ENCODE measurements around the gene LYPD8.

GRCh38 chr1:248699099-248699498 is 56.5 kb downstream of the LYPD8 start:
- TF ChIP-seq ZNF777 (tag by site-specific recombination; IDR thresholded peaks at IDR 0.05; ENCODE audit: borderline replicate concordance) = no peak
- TF ChIP-seq CTCF (tag by site-specific recombination; IDR thresholded peaks at IDR 0.05) = no peak
- TF ChIP-seq BCL11B (tag by site-specific recombination; IDR thresholded peaks at IDR 0.05; ENCODE audit: low read depth) = no peak
- TF ChIP-seq TCF7L2 (IDR thresholded peaks at IDR 0.05; ENCODE audit: borderline replicate concordance, low read depth, low read length) = no peak
- TF ChIP-seq RBAK (tag by site-specific recombination; IDR thresholded peaks at IDR 0.05) = no peak
- TF ChIP-seq PBX3 (CRISPR knock-in tag; IDR thresholded peaks at IDR 0.05) = no peak
- no peak for TF ChIP-seq PRDM1 (tag by site-specific recombination; IDR thresholded peaks at IDR 0.05)
